ENCODE data around the gene FFAR1. TPM values are rescaled to one million over a fixed set of nuclear protein-coding genes. Genes with fewer than 3 reads are reported as not detected.

Gene FFAR1
- total and polyA plus RNA-seq, 2 experiments from 2014 or later = not detected

DNA sequence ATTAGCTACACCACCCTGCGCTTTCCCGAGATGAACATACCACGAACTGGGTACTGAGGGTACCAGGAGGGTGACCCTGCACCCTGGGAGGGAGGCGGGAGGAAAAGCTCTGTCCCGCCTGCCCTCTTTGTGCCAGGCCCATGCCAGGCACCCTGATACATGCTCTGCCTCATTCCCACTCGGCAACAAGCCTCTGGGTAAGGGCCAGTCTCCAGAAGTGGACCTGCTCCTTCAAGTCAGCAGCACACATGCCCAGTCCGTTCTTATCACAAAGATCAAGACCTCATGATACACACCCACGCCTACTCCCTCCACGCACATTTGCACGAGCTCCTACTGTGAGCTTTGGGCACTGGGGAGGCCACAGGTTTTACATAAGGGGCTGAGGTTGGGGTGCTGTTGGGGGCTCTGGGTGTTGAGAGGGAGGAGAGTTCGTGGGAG lies 2.0 kb upstream of the FFAR1 start:
- no peaks in the 10 kb centered on the region for H3K79me2 ChIP-seq (replicated peaks; ENCODE audit: insufficient read depth)
- H3K4me3 ChIP-seq = no peak overlapping the region
- no peaks in the 10 kb centered on the region for H3K27me3 ChIP-seq (ENCODE audit: insufficient read depth)
- no peak overlapping the region for H3K4me3 Mint-ChIP-seq
- H4K20me1 ChIP-seq (replicated peaks; ENCODE audit: insufficient read depth) = no peaks in the 10 kb centered on the region
- peaks cover 11% of the 10 kb centered on the region; the same call in 2 of the 3 replicates for H3K4me1 Mint-ChIP-seq
- no peaks in the 10 kb centered on the region for H3F3A ChIP-seq (replicated peaks; ENCODE audit: low read depth)
- no peak overlapping the region for H3K27ac ChIP-seq (ENCODE audit: low read depth)
- no peaks in the 10 kb centered on the region for H3K4me1 ChIP-seq (ENCODE audit: insufficient read depth)
- TF ChIP-seq NANOG (IDR thresholded peaks at IDR 0.05; ENCODE audit: borderline replicate concordance) = no peak
- TF ChIP-seq, protein P1, sequence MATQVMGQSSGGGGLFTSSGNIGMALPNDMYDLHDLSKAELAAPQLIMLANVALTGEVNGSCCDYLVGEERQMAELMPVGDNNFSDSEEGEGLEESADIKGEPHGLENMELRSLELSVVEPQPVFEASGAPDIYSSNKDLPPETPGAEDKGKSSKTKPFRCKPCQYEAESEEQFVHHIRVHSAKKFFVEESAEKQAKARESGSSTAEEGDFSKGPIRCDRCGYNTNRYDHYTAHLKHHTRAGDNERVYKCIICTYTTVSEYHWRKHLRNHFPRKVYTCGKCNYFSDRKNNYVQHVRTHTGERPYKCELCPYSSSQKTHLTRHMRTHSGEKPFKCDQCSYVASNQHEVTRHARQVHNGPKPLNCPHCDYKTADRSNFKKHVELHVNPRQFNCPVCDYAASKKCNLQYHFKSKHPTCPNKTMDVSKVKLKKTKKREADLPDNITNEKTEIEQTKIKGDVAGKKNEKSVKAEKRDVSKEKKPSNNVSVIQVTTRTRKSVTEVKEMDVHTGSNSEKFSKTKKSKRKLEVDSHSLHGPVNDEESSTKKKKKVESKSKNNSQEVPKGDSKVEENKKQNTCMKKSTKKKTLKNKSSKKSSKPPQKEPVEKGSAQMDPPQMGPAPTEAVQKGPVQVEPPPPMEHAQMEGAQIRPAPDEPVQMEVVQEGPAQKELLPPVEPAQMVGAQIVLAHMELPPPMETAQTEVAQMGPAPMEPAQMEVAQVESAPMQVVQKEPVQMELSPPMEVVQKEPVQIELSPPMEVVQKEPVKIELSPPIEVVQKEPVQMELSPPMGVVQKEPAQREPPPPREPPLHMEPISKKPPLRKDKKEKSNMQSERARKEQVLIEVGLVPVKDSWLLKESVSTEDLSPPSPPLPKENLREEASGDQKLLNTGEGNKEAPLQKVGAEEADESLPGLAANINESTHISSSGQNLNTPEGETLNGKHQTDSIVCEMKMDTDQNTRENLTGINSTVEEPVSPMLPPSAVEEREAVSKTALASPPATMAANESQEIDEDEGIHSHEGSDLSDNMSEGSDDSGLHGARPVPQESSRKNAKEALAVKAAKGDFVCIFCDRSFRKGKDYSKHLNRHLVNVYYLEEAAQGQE (IDR thresholded peaks at IDR 0.05; ENCODE audit: unreplicated experiment) = no peak
- no peak for TF ChIP-seq ZNF114 (CRISPR knock-in tag; IDR thresholded peaks at IDR 0.05)
- TF ChIP-seq EZH2 (IDR thresholded peaks at IDR 0.05; ENCODE audit: low read depth, unreplicated experiment) = no peak
- TF ChIP-seq EZH2phosphoT487 (IDR thresholded peaks at IDR 0.05; ENCODE audit: unreplicated experiment) = no peak
- TF ChIP-seq ZNF331 (CRISPR knock-in tag; IDR thresholded peaks at IDR 0.05; ENCODE audit: low read depth) = no peak
- TF ChIP-seq, protein P2, sequence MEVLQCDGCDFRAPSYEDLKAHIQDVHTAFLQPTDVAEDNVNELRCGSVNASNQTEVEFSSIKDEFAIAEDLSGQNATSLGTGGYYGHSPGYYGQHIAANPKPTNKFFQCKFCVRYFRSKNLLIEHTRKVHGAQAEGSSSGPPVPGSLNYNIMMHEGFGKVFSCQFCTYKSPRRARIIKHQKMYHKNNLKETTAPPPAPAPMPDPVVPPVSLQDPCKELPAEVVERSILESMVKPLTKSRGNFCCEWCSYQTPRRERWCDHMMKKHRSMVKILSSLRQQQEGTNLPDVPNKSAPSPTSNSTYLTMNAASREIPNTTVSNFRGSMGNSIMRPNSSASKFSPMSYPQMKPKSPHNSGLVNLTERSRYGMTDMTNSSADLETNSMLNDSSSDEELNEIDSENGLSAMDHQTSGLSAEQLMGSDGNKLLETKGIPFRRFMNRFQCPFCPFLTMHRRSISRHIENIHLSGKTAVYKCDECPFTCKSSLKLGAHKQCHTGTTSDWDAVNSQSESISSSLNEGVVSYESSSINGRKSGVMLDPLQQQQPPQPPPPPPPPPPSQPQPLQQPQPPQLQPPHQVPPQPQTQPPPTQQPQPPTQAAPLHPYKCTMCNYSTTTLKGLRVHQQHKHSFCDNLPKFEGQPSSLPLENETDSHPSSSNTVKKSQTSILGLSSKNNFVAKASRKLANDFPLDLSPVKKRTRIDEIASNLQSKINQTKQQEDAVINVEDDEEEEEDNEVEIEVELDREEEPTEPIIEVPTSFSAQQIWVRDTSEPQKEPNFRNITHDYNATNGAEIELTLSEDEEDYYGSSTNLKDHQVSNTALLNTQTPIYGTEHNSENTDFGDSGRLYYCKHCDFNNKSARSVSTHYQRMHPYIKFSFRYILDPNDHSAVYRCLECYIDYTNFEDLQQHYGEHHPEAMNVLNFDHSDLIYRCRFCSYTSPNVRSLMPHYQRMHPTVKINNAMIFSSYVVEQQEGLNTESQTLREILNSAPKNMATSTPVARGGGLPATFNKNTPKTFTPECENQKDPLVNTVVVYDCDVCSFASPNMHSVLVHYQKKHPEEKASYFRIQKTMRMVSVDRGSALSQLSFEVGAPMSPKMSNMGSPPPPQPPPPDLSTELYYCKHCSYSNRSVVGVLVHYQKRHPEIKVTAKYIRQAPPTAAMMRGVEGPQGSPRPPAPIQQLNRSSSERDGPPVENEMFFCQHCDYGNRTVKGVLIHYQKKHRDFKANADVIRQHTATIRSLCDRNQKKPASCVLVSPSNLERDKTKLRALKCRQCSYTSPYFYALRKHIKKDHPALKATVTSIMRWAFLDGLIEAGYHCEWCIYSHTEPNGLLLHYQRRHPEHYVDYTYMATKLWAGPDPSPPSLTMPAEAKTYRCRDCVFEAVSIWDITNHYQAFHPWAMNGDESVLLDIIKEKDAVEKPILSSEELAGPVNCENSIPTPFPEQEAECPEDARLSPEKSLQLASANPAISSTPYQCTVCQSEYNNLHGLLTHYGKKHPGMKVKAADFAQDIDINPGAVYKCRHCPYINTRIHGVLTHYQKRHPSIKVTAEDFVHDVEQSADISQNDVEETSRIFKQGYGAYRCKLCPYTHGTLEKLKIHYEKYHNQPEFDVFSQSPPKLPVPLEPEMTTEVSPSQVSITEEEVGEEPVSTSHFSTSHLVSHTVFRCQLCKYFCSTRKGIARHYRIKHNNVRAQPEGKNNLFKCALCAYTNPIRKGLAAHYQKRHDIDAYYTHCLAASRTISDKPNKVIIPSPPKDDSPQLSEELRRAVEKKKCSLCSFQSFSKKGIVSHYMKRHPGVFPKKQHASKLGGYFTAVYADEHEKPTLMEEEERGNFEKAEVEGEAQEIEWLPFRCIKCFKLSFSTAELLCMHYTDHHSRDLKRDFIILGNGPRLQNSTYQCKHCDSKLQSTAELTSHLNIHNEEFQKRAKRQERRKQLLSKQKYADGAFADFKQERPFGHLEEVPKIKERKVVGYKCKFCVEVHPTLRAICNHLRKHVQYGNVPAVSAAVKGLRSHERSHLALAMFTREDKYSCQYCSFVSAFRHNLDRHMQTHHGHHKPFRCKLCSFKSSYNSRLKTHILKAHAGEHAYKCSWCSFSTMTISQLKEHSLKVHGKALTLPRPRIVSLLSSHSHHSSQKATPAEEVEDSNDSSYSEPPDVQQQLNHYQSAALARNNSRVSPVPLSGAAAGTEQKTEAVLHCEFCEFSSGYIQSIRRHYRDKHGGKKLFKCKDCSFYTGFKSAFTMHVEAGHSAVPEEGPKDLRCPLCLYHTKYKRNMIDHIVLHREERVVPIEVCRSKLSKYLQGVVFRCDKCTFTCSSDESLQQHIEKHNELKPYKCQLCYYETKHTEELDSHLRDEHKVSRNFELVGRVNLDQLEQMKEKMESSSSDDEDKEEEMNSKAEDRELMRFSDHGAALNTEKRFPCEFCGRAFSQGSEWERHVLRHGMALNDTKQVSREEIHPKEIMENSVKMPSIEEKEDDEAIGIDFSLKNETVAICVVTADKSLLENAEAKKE (CRISPR knock-in tag; IDR thresholded peaks at IDR 0.05) = no peak
- TF ChIP-seq, protein P3, sequence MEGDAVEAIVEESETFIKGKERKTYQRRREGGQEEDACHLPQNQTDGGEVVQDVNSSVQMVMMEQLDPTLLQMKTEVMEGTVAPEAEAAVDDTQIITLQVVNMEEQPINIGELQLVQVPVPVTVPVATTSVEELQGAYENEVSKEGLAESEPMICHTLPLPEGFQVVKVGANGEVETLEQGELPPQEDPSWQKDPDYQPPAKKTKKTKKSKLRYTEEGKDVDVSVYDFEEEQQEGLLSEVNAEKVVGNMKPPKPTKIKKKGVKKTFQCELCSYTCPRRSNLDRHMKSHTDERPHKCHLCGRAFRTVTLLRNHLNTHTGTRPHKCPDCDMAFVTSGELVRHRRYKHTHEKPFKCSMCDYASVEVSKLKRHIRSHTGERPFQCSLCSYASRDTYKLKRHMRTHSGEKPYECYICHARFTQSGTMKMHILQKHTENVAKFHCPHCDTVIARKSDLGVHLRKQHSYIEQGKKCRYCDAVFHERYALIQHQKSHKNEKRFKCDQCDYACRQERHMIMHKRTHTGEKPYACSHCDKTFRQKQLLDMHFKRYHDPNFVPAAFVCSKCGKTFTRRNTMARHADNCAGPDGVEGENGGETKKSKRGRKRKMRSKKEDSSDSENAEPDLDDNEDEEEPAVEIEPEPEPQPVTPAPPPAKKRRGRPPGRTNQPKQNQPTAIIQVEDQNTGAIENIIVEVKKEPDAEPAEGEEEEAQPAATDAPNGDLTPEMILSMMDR (conservative IDR thresholded peaks at IDR 0.05; ENCODE audit: low read depth in 2 of 2) = no peak
- ATAC-seq = no peak
- no peaks in the 10 kb centered on the region for H3K36me3 ChIP-seq (ENCODE audit: insufficient read depth)
- no peak overlapping the region for H3K4me2 ChIP-seq
- no peak overlapping the region for H2AFZ ChIP-seq
- peaks cover 19% of the 10 kb centered on the region for H3K27me3 Mint-ChIP-seq (ENCODE audit: insufficient read depth, low read depth, poor library complexity)
- no peaks in the 10 kb centered on the region for H3K9me3 Mint-ChIP-seq
- no peaks in the 10 kb centered on the region for H3K36me3 Mint-ChIP-seq (ENCODE audit: low read depth)
- DNase-seq (ENCODE audit: low spot score) = no peak
- H3K27ac Mint-ChIP-seq = no peak overlapping the region
- no peaks in the 10 kb centered on the region for H3K9me2 ChIP-seq (ENCODE audit: insufficient read depth)
